Gastrocnemius medialis (tissue), 4 donors: Measurements from ENCODE around the gene WDR64. TPM values are rescaled to one million over a fixed set of nuclear protein-coding genes. Genes with fewer than 3 reads are reported as not detected.

ENCODE experiments used
- ATAC-seq, 2 donors: fragments of 150-250 bp; one replicate each; pipeline ENCODE4 v1.9.1; 2016
- DNase-seq, 2 donors: peaks; one replicate each; pipeline ENCODE4 v3.0.0-alpha.2; 2019
- H3K27ac ChIP-seq, 4 donors: fragments of 200-600 bp; sonication (generic); 1 replicate in 1 of 4; 2 replicates in 3 of 4; pipeline ENCODE4 v1.5.1; 2016 to 2018; ENCODE audit warnings: mild to moderate bottlenecking in 2 of 4, moderate library complexity in 1 of 4
- H3K27me3 ChIP-seq, 3 donors: fragments of 200-600 bp; sonication (generic) in 2 of 3; 1 replicate in 1 of 3; 2 replicates in 2 of 3; pipeline versions ENCODE4 v1.5.1 to v1.6.0; 2016 to 2019; ENCODE audit warnings: mild to moderate bottlenecking in 1 of 3, moderate library complexity in 1 of 3
- H3K36me3 ChIP-seq, 2 donors: fragments of 200-600 bp; sonication (generic) in 1 of 2; one replicate each; pipeline ENCODE4 v1.5.1; 2017 to 2018
- H3K4me1 ChIP-seq, 2 donors: fragments of 200-600 bp; sonication (generic) in 1 of 2; one replicate each; pipeline ENCODE4 v1.5.1; 2016 to 2017; ENCODE audit warnings: mild to moderate bottlenecking in 2 of 2
- H3K4me3 ChIP-seq, 4 donors: fragments of 200-600 bp; sonication (generic) in 3 of 4; 1 replicate in 1 of 4; 2 replicates in 3 of 4; pipeline ENCODE4 v1.5.1; 2016 to 2019; ENCODE audit warnings: mild to moderate bottlenecking in 2 of 4
- H3K9me3 ChIP-seq, 3 donors: fragments of 200-600 bp; sonication (generic) in 2 of 3; 1 replicate in 1 of 3; 2 replicates in 2 of 3; pipeline ENCODE4 v1.5.1; 2016 to 2019
- CTCF ChIP-seq, 5 experiments: fragments of 450-650 bp in 3 of 5; fragments of 200-600 bp in 2 of 5; sonication (generic) in 2 of 5; IDR thresholded peaks in 4 of 5; conservative IDR thresholded peaks in 1 of 5; 1 replicate in 4 of 5; 2 replicates in 1 of 5; pipeline ENCODE4 v1.5.1; 2016 to 2019; ENCODE audit warnings: antibody characterized with exemption in 5 of 5, mild to moderate bottlenecking in 3 of 5, moderate library complexity in 3 of 5
- POLR2A ChIP-seq, 2 donors: fragments of 450-650 bp; IDR thresholded peaks; one replicate each; pipeline ENCODE4 v1.6.1; 2017; ENCODE audit warnings: antibody characterized with exemption in 2 of 2, mild to moderate bottlenecking in 2 of 2, moderate library complexity in 2 of 2
- in situ Hi-C, 4 donors: fragments of 200-750 bp; cut with MboI; loops; one replicate each; pipeline versions ENCODE4 v1.15.0 to v1.8.0; 2017; ENCODE audit warnings: low sequenced_read_pairs in 4 of 4
- intact Hi-C: fragments of 100-400 bp; cut with DNase I; formaldehyde crosslinking; loops from one replicate; pipeline ENCODE4 v1.15.1; 2023; ENCODE audit warnings: low total_unique reads
- total RNA-seq, 4 donors: library from RNA; depleted of rRNA; stranded (reverse); fragments of >200 nt; gene quantifications; one replicate each; pipeline versions ENCODE4 v1.1.0 to v1.2.3, GENCODE V29; 2016

Gene WDR64
- total RNA-seq, 4 donors from 2014 or later = 0.22 TPM; not detected in 3

- intact Hi-C loops (no loop called here), in situ Hi-C loops (loop anchor here in 3 of 4 donors (10.0 to 25.0 kb wide), 2 partner anchors 107 to 206 kb away; partner anchors contain the start of gene EXO1 (in 2 of the 3))
- H3K9me3 ChIP-seq = no peaks in the 10 kb centered on the region
- H3K27me3 ChIP-seq = no peaks in the 10 kb centered on the region
- DNase-seq = no peak
- no peak for ATAC-seq
- peaks cover 5% of the 10 kb centered on the region in 2 donors for H3K4me1 ChIP-seq
- TF ChIP-seq POLR2A (IDR thresholded peaks at IDR 0.05) (no peak), CTCF (IDR thresholded peaks at IDR 0.05 in 4 of 5, conservative IDR thresholded peaks at IDR 0.05 in 1 of 5) (no peak)
- H3K27ac ChIP-seq = no peak overlapping the region
- no peaks in the 10 kb centered on the region for H3K36me3 ChIP-seq
- no peak overlapping the region for H3K4me3 ChIP-seq
These were observed 20.4 kb upstream of the WDR64 start for GRCh38 chr1:241631674-241632073.

GRCh38 chr1:241632987-241633386 lies 19.1 kb upstream of the WDR64 start:
- H3K4me3 ChIP-seq = no peak overlapping the region
- in situ Hi-C loops (loop anchor here in 3 of 4 donors (10.0 to 25.0 kb wide), 2 partner anchors 108 to 204 kb away; partner anchors contain the start of gene EXO1 (in 2 of the 3)), intact Hi-C loops (no loop called here)
- no peak for TF ChIP-seq CTCF (IDR thresholded peaks at IDR 0.05 in 4 of 5, conservative IDR thresholded peaks at IDR 0.05 in 1 of 5)
- no peak for TF ChIP-seq POLR2A (IDR thresholded peaks at IDR 0.05)
- ATAC-seq (no peak), DNase-seq (no peak)
- H3K9me3 ChIP-seq = no peaks in the 10 kb centered on the region
- H3K27me3 ChIP-seq = no peaks in the 10 kb centered on the region
- no peak overlapping the region for H3K27ac ChIP-seq
- peaks cover 1 to 7% of the 10 kb centered on the region in 2 donors for H3K4me1 ChIP-seq
- H3K36me3 ChIP-seq = no peaks in the 10 kb centered on the region

GRCh38 chr1:241635556-241636152 lies 16.4 kb upstream of the WDR64 start:
- H3K4me1 ChIP-seq = peaks cover 11 to 21% of the 10 kb centered on the region in 2 donors
- H3K9me3 ChIP-seq = no peaks in the 10 kb centered on the region
- no peaks in the 10 kb centered on the region for H3K36me3 ChIP-seq
- intact Hi-C loops = no loop called here
- H3K4me3 ChIP-seq = no peak overlapping the region
- in situ Hi-C loops = loop anchor here in 3 of 4 donors (10.0 to 25.0 kb wide), 2 partner anchors 111 to 202 kb away; partner anchors contain the start of gene EXO1 (in 2 of the 3)
- H3K27me3 ChIP-seq = no peaks in the 10 kb centered on the region
- no peak for TF ChIP-seq CTCF (IDR thresholded peaks at IDR 0.05 in 4 of 5, conservative IDR thresholded peaks at IDR 0.05 in 1 of 5)
- TF ChIP-seq POLR2A (IDR thresholded peaks at IDR 0.05) = no peak
- H3K27ac ChIP-seq = no peak overlapping the region
- DNase-seq (no peak), ATAC-seq (no peak)

- H3K4me3 ChIP-seq = no peak overlapping the region
- H3K36me3 ChIP-seq = no peaks in the 10 kb centered on the region
- H3K9me3 ChIP-seq = no peaks in the 10 kb centered on the region
- no peak overlapping the region for H3K27ac ChIP-seq
- H3K27me3 ChIP-seq = no peaks in the 10 kb centered on the region
- DNase-seq (no peak), ATAC-seq (no peak)
- in situ Hi-C loops (loop anchor here in 3 of 4 donors (10.0 to 25.0 kb wide), 2 partner anchors 111 to 201 kb away; partner anchors contain the start of gene EXO1 (in 2 of the 3)), intact Hi-C loops (no loop called here)
- H3K4me1 ChIP-seq = peaks cover 11 to 23% of the 10 kb centered on the region in 2 donors
- TF ChIP-seq POLR2A (IDR thresholded peaks at IDR 0.05) (no peak), CTCF (IDR thresholded peaks at IDR 0.05 in 4 of 5, conservative IDR thresholded peaks at IDR 0.05 in 1 of 5) (no peak)
These were observed 15.8 kb upstream of the WDR64 start for GRCh38 chr1:241636291-241636690.
